Islet of Langerhans (tissue), 1 donor: ENCODE measurements around the gene ITM2C.

Experiments
- FAIRE-seq: peaks from one replicate; lab custom pipeline; 2011; peaks lifted over from hg19 to GRCh38; lab: Jason Lieb, UNC

ITM2C gene

DNA sequence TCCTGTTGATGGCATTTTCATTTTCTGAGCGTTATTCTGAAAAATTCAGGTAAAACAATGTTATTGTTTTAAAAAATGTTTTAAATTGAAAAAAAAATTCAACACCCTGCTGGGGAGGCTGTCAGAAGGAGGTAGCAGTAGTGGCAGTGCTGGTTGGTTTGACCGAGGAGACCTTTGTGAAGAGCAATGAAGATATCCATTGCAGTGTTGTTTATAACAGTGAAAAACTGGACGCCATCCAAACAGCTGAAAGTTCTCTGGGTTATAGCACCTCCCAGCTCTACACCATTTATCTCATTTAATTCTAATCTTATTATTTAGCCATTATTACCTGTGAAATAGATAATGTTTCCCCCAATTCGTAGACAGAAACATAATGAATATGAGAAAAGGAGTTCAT is 12.6 kb upstream of the ITM2C start:
- FAIRE-seq: no peak

DNA sequence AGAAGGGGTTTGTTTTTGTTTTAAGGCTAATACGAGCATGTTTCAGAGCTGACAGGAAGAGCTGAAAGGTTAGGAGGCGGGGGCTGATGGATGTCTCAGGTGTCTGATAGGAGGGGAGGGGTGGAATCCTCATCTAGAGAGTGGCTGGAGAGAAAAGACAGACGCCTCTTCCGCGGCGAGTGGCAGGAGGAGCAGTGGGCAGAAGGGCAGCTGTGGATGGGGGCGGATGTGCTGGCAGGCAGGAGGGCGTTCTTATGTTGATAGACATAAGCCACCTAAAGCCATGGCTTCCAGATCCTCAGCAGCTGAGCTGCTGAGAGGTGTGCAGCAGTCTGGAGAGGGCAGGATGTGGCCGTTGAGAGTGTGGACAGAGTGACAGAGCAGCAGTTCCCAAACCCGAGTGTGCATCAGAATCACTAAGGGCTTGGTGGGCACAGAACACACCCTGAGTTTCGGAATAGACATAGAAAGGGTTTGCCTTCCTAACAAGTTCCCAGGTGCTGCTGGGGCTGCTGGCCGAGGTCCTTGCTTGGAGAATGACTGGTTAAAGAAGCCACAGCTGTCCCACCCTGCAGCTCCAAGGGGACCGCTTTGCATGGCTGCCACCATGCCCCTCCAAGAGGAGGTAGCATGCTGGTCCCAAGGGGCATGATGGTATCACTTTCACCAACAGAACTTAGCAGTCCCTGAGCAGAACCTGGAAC is 3.0 kb upstream of the ITM2C start:
- no peak for FAIRE-seq

DNA sequence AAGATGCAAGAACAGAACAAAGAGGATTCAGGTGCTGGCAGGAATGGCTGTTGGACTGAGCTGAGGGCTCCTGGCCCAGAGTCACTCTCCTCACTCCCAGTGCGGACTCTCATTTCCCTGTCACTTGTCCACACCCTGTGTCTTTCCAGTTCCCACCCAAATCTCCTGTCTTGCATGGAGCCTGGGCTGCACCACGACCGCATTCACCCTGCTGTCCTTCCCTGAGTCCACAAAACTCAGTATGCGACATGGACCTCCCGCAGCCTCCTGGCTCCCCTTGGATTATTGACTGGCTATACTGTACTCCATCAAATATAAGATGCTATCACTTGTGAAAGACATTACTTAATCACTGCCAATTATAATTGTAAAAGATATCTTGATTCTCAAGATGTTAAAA is 2.5 kb upstream of the ITM2C start:
- FAIRE-seq: no peak

DNA sequence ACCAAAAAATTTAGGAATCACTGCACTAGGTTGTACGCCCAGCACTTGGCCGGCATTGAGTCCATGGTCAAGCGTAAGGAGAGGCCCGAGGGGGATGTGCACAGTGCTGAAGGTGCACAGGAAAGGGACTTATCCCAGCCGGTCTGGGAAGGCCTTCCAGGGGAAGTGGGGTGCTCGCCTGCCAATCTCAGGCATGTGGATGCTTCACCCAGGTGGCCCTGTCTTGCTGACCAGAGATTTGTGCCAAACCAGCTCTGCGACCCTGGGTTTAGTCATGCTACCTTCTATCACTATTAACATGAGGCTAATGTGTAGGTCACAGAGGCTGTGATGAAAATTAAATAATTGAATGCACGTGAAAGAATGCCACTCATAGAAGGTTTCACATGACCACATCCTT is 1.7 kb upstream of the ITM2C start:
- no peak for FAIRE-seq

DNA sequence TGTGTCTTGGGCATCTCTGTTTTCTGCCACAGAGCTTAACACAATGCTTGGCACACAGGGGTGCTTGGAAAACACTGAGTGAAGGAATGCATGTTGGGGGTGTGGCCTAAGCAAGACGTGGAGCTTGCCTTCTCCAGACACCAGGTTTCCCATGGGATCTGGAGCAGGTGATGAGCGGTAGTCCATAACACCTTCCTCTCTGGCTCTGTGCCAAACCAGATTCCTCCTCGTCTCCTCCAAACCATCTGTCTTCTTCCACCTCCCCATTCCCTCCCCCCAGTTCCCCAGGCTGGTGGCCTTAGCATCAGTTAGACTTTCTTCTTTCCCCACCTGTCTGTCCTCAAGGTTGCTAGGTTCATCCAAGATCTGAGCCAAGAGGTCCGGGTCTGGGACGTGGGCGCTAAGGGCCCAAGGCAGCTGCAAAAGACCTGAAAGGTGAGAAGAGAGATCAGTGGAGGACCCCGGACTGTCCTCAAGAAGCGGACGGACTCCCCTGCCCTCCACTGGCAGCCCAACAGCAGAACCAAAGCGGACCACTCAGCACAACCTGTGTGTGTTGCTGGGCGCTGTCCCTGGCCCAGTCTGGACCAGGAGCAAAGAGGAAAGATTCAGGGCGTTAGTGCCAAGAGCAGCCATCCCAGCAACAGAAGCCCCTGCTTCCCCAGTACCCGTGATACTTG is 1.2 kb upstream of the ITM2C start:
- FAIRE-seq: no peak

DNA sequence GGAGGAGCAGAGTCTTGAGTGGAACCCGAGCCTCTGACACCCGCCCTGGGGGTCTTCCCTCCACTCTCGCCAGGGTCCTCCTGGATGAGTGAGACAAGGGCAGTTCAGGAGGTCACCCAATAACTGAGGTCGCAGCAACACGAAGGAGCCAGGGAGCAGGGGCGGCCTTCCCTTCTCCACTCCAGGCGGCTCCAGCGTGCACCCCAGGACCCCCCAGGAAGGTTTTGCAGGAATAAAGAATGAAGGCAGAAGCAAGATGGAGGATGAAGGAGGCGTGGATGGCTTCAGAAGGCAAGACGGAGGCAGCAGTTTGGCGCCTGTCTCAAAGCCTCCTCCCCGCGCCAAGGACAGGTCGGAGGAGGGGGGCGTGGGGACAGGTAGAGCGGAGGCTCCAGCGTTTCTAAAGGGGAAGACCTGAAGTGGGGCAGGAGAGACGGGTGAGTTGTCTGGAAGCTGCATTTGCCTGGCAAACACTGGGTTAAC is 579 bp upstream of the ITM2C start:
- no peak for FAIRE-seq

DNA sequence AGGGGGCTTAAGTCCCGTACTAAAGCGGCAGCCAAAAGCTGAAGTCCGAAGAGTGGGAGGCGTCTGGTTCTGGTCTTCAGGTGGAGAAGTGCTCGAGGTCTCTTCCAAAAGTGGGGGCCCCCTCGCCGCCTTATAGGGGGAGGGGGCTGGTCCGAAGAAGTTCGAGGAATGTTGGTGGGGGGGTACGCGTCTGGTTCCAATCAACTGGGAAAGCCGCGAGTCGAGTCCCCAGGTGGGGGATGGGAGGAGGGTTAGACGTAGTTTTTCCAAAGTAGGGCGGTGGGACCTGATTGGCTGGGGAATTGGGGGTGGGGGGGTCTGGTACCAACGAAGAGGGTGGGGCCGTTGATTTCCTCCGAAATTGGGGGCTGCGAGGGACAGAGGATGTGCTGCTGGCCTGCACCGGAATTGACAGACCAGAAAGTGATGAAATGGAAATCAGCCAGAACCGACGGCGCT is 594 bp downstream of the ITM2C start:
- no peak for FAIRE-seq

DNA sequence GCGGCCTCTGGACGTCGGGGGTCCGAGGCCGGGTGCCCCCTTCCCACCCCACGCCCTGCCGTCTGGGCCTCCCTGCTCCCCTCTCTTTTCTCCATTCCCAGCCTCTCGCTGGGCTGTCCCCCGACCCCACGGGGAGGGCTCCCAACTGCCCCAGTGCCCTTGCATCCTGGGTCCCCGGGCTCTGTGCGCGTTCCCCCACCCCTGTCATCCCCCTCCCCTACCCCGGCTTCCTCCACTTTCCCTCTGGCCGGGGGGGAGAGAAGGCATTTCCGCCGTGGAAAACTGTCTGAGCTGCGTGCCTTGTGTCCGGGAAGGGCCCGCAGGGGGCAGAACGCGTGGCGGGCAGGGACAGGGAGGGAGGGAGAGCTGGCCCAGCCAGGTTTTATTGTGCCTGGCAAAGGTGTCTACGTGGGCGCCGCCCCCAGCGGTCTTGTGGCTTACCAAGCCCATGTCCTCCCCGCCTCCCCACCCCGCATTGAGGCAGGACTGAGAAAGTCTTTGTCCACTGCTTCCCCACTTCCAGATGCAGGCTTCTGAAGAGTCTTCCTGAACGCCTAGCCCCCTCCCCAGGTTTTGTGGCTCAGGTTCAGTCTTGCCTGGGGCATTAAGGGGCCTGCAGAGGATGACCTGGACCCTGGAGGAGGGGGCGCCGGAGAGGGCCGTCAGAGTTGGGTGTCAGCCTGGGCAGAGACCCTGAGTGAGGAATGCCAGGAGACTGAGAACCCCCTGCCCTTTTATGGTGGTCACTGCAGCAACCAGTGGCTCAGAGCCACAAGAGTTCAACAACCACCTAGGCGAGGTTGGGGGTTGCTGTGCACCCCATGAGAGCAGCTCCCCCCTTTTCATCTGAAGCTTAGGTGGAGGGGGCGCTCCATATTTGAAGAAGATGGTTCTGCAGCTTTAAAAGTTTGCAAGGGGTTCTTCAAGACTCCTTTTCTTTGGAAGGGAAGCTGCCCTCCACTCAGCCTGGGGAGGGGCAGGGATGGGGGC is 1.3 kb downstream of the ITM2C start:
- no peak for FAIRE-seq

DNA sequence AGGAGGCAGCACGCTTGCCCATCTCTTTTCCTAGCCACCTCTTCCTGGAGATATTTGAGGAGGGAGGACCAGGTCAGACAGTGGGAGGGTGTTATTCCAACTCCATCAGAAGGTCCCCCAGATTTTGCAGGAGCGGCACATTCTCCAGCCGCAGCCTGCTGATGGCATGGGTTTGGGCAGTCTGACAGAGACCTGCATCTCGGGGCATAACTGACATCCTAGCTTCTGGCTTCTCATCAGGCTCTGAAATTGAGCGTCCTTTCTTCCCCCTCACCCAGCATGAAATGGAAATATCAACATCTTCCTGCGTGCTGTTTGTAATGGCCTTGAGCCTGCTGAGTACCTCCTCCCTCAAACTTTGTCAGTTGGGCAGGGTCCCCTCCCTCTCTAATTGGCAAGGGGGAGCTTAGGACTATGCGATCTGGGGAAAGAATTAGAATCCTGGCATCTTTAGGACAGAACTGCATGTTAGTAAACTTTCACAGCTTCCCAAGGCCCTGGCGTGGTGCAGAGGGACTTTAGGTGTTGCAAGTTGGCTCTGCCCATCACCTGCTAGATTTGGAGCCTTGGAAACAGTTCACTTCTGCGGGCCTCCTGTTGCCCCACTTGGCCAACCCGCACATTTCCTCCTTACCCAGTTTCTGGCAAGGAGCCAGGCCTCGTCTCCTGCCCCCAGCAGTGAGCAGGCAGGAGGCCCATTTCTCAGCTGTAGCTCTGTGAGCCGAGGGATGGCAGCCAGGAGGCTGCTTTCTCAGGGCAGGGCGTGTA is 2.2 kb downstream of the ITM2C start:
- no peak for FAIRE-seq

DNA sequence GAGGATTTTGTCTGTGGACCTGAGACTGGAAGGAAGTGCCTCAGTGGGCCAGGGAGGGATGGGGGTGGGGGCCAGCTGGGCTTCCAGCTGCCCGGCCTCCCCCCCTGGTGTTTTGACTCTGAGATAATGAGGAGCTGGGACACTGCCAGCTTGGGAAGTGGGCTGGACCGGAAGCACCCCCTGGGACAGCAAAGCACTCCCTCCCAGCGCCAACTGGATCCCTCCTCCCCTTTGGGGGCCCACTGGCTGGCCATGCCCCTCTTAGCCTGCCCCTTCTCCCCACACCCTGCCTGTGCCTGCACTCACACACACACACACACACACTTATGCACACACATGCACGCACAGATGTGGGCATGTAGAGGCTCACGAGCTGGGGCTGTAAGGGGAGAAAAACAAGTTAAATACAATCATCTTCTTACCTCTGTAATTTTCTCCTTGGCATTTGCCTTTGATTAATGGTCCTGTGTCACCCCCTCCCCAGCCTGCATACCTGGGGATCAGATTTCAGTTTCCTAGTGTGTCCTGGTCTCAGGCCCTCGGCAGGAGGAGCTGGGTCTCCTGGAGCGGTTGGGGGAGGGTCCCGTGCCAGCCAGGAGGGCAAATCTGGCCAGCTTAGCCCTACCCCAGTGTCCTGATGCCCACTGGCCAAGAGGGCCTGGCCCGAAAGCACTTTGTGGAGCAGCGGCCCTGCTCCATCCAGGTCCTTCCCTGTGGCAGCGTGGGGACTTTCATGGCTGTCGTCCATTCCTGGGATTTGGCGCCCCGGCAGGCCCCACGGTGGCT is 3.6 kb downstream of the ITM2C start:
- FAIRE-seq: no peak

DNA sequence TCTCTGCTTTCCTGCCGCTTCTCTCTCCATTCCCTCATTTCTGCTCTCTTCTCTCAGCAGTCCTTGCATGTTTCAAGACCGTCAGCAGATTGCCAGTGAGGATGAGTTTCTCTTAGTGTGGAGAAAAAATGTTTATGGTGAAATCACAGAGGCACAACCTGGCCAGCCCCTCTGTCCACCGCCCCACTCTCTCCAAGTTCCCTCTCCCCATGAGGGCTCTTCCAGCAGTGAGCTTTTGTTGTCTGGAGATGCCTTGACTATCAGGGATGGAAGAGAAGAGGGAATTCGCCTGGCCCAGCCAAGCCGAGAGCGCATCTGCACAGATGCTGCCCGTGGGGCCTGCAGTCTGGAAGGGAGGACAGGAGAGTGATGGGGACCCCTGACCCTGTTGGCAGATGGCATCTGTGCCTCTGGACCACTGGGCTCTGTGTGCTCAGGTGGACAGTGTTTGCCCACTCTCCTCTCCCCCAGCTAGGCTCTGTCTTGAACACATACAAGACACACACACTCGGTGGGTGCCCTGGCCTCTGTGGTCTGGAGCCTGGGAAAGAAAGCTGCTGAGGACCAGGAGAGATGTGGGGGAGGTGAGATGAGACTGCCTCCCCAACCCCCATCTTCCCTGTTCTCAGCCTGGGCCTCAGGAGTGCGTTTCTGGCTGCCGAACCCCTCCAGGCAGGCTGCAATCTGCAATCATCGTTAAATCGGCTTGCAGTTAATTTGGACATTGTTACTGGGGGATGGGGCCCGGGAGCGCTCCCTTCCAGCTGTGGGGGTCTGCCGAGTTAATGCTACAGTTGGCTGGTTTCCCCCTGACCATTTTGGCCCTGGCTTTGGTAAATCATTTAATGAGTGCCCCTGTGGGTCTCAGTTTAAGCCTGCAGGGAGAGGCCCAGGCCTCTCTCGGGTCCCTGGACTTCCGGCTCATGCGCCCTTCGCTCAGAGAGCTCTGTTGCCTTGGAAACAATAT is 4.5 kb downstream of the ITM2C start:
- FAIRE-seq: no peak

DNA sequence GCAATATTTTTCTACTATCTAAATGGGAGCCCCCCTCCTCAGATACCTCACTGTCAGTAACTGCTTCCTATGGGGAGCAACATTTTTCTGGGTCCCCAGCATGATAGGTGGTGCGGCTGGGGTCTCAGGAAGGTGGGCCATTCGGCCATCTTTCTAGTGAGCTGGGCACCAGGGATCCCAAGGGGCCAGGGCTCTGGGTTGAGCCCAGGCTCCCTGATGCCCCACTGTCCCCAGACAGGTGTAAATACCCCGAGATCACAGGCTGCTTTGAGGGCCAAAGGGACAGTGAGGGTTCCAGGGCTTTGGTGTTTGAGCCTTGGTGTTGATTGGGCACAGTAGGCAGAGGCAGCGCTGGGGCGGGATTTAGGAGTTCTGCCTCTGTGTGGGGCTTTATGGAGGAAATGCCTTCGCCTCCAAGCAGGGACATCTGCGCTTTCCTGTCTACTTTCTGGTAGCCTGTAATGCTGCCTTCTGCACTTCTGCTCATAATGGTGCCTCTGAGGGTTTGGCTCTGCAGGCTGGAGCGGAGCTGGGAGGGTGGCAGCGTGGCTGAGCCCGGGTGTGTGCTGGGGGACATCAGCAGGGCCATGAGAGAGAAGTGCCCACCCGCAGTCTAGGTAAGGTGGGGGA is 5.3 kb downstream of the ITM2C start:
- FAIRE-seq: no peak

DNA sequence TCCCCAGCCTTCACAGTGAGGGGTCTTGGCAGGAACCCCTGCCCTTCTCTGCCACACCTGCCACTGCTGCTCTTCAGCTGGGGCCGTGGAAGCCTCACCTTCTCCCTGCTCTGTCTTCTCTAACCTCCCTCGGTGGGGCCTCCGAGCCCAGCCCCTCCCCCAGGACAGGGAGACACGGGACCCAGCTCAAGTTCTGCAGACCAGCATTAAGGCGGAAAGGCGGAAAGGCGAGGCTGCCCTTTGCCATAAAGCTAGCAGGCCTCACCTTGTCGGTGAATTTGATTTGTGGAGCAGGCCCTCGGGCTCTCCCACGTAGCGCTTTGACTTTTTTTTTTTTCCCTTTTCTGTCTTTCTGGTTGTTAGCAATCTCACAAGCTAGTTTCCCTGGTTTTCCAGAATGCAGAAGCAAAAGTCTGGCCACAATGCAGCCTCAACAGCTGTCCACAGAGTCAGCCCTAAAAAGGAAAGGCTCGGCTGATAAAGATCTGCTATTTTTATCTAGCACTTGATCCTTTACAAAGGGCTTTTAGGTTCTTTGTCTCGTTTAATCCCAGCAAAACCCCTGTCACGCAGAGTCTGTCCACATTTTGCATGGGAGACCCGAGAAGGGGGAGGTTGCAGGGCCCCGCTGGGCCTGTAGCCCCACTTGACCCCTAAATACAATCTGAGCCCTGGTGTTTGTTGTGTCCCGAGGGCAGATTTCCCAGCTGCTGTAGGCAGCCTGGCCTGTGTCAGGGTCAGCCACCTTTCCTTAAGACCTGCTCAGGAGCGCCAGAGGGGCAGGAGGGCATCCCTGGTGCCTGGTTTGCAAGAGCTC is 6.0 kb downstream of the ITM2C start:
- no peak for FAIRE-seq

DNA sequence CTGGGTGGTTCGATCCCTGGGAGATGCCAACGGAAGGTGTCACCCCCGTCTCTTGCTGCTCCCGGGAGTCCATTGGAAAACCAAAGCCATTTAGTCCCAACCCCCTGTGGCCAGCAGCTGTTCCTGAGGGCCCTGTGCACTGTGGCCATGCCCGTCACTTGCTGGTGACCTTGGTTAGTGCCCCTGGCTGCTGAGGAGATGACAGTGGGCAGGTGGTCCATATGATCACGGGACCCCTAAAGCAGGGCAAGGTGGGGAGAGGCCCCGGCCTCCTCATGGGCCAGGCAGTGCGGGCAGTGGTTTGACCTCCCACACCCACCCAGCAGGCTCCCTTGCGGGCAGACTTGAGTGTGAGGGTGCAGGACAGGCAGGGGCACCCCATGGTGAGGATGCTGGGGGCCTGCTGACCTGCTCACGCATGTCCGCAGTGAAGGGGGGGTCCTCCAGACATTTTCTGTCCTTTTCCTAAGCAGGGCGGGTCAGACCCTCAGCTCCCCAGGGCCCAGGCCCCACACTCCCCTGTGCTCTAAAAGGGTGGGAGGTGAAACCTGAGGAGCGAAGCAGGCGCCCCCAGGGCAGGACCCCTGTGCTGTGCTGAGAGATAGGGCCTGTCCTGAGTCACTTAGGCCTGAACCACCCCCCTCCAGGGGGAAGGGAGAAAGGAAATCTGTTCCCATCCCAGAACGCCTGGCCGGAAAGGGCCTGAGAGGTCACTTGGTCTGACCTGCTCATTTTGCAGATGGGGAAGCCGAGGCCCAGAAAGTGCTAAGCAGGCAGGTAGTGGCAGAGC is 6.8 kb downstream of the ITM2C start:
- no peak for FAIRE-seq

DNA sequence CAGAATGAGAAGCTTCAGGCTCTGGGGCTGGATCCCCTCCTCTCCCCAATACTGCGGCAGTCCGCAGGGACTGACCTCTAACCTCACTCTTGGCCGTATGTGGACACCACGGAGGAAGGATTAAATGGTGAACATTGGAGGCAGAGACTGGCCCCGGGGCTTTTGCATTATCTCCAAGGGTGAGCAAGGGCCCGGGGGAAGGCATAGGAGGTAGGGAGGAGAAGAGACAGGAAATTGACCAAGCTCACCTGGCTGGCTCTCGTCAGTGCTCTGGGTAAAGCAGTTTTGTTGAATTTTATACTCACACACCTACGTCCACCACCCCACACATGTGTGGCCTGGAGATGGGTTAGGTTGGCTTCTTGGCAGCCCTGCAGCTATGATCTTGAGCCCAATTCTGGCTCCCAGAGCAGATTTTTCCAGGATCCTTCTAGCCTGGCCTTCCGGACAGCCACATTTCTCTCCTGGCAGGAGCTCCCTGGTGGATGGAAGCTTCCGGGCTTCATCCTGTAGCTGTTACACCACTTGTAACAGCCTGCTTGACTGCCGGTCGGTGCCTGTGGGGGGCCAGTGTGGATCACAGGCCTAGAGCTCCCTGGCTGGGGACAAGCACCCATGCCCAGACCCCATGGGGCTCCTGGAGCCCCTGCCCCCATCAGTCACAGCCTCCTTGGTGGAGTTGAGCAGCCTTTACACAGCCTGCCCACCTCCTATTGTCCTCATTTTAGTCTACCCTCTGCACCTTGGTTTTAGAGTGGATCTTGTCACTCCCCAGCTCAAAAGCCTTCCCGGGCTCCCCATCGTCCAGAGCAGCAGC is 7.6 kb downstream of the ITM2C start:
- no peak for FAIRE-seq

DNA sequence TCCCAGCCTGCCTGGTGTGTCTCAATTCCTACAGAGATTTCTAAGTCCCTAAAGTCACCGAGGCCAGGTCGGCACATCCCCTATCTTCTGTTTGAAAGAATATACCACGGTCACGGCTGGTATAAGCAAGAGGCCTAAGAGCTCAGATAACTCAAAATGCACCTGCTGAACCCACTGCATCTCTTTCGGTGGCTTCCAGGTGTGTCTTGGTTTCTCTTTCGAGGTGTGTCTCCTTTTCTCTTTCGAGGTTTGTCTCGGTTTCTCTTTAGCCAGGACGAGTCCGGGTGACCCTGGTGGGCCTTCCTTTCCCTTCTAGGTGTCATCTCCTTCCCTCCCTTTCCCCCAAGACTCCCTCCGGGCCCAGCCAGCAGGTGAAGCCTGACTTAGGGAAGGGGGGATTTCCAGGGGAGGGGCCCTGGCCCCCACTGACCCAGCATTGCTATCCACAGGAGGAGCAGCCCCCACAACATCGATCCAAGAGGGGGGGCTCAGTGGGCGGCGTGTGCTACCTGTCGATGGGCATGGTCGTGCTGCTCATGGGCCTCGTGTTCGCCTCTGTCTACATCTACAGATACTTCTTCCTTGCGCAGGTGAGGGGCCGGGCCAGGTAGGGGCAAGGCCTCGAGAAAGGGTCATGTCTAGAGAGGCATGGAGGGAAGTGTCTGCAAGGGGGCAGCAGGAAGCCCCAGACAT is 8.4 kb downstream of the ITM2C start:
- FAIRE-seq: no peak
